ENCODE data around the gene ZPR1.
"Not testable (repeated sequence)": the region's sequence is repeated elsewhere in the genome, so short reads cannot be mapped to it uniquely, and the experiment has no call there.

The ZPR1 gene

GRCh38 chr11:116792144-116792868, 4.5 kb upstream of the ZPR1 start:
- no peak for DNase-seq

GRCh38 chr11:116791813-116792143, 4.0 kb upstream of the ZPR1 start, which contains the start of gene APOA5:
TSS of gene APOA5 (minus strand) at chr11:116791879. CDS start at chr11:116791860, 19 bp downstream.
- DNase-seq: no peak

- DNase-seq: peak; percentile 77
Observed at GRCh38 chr11:116791002-116791812, 3.4 kb upstream of the ZPR1 start.

GRCh38 chr11:116790167-116791001, 2.6 kb upstream of the ZPR1 start:
- DNase-seq: no peak

- DNase-seq: no peak
Observed at GRCh38 chr11:116788975-116789374, 1.2 kb upstream of the ZPR1 start.

- DNase-seq: no peak
Observed at GRCh38 chr11:116788534-116788933, 711 bp upstream of the ZPR1 start.

- no peak for DNase-seq
Observed at GRCh38 chr11:116787436-116787785, 412 bp downstream of the ZPR1 start.

- no peak for DNase-seq
Observed at GRCh38 chr11:116786966-116787365, 857 bp downstream of the ZPR1 start.

GRCh38 chr11:116786326-116786725, 1.5 kb downstream of the ZPR1 start:
- no peak for DNase-seq

GRCh38 chr11:116782728-116783127, 5.1 kb downstream of the ZPR1 start:
- no peak for DNase-seq

GRCh38 chr11:116778556-116778955, 9.3 kb downstream of the ZPR1 start:
- no peak for DNase-seq

- no peak for DNase-seq
Observed at GRCh38 chr11:116777056-116777455, 10.8 kb downstream of the ZPR1 start.

- no peak for DNase-seq
Observed at GRCh38 chr11:116776522-116776984, 11.3 kb downstream of the ZPR1 start.

GRCh38 chr11:116775975-116776374, 11.8 kb downstream of the ZPR1 start:
- DNase-seq: no peak

GRCh38 chr11:116774661-116775060, 13.2 kb downstream of the ZPR1 start:
- no peak for DNase-seq

- no peak for DNase-seq
Observed at GRCh38 chr11:116773203-116774097, 14.4 kb downstream of the ZPR1 start.

- peak; percentile 89 for DNase-seq
Observed at GRCh38 chr11:116772443-116773202, 15.2 kb downstream of the ZPR1 start, which contains the start of gene BUD13. TSS of gene BUD13 (minus strand) at chr11:116772987. CDS start at chr11:116772964, 23 bp downstream.

- no peak for DNase-seq
Observed at GRCh38 chr11:116771935-116772334, 15.9 kb downstream of the ZPR1 start.

GRCh38 chr11:116762132-116762531, 25.7 kb downstream of the ZPR1 start:
- DNase-seq: no peak

GRCh38 chr11:116756044-116756443, 31.8 kb downstream of the ZPR1 start:
- not testable (repeated sequence) for DNase-seq

GRCh38 chr11:116750070-116750718, 37.6 kb downstream of the ZPR1 start:
- no peak for DNase-seq

Data from NCI-H146 (cell line).